OCI-LY7 (cell line): Measurements from ENCODE around the gene CMPK2.

Experiments used
- EZH2phosphoT487 ChIP-seq: fragments of 200-600 bp; sonication (generic); IDR thresholded peaks from 2 replicates; pipeline ENCODE4 v1.6.1; 2018; ENCODE audit warnings: low read depth, borderline replicate concordance, mild to moderate bottlenecking, mixed run types, antibody characterized with exemption, low read length, moderate library complexity, mixed read lengths
- TF ChIP-seq, protein P1 (sequence below): fragments of 200-600 bp; sonication (generic); conservative IDR thresholded peaks from 2 replicates; pipeline ENCODE4 v1.5.1; 2014; ENCODE audit warnings: mild to moderate bottlenecking, antibody characterized with exemption, low read length, moderate library complexity, mixed read lengths

GRCh38 chr2:6812857-6813530 is 52.7 kb downstream of the CMPK2 start:
- TF ChIP-seq, protein P1, sequence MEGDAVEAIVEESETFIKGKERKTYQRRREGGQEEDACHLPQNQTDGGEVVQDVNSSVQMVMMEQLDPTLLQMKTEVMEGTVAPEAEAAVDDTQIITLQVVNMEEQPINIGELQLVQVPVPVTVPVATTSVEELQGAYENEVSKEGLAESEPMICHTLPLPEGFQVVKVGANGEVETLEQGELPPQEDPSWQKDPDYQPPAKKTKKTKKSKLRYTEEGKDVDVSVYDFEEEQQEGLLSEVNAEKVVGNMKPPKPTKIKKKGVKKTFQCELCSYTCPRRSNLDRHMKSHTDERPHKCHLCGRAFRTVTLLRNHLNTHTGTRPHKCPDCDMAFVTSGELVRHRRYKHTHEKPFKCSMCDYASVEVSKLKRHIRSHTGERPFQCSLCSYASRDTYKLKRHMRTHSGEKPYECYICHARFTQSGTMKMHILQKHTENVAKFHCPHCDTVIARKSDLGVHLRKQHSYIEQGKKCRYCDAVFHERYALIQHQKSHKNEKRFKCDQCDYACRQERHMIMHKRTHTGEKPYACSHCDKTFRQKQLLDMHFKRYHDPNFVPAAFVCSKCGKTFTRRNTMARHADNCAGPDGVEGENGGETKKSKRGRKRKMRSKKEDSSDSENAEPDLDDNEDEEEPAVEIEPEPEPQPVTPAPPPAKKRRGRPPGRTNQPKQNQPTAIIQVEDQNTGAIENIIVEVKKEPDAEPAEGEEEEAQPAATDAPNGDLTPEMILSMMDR, result no peak
- no peak for TF ChIP-seq EZH2phosphoT487
